Measurements from ENCODE around the gene OTOS. TPM values are rescaled to one million over a fixed set of nuclear protein-coding genes. Genes with fewer than 3 reads are reported as not detected.
A peak's percentile ranks its signal among the peaks of the same experiment; 100 is the strongest.

Gene OTOS
- total and polyA plus RNA-seq, 7 donors = not detected

DNA sequence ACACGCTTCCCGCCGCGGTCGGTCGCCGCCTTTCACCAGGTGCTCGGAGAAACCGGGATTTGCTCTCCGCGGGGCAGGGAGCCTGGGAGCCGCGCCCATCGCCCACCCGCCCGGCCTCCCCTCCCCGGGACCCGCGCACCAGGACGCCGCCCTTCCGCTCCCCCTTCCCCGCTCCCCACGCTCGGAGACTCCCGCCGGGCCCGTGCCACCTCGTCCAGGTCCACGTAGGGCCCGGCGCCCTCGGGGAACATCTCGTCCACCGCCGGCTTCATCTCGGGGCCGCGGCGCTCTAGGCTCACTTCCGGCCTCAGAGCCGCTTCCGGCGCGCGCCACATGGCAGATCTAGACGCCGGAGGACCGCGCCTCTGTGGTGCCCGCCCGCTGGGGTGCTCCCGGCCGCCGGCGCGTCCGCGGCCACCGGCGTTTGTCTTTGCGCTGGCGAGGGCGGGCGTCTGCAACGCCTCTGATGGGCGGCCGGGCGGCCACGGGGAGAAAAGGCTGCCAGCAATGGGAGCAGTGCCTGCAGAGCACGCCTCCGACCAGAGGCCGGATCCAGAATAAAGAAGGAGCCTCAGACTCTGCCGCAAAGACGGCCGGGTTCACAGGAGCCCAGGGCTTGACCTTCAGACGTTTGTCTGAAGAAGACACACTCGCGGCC, 4.3 kb downstream of the OTOS start, which contains the start of gene COPS9:
TSS of gene COPS9 (minus strand) at position 293 of the 658 bp plus-strand sequence. CDS start at position 272, 21 bp downstream.
- TF ChIP-seq, protein P1, sequence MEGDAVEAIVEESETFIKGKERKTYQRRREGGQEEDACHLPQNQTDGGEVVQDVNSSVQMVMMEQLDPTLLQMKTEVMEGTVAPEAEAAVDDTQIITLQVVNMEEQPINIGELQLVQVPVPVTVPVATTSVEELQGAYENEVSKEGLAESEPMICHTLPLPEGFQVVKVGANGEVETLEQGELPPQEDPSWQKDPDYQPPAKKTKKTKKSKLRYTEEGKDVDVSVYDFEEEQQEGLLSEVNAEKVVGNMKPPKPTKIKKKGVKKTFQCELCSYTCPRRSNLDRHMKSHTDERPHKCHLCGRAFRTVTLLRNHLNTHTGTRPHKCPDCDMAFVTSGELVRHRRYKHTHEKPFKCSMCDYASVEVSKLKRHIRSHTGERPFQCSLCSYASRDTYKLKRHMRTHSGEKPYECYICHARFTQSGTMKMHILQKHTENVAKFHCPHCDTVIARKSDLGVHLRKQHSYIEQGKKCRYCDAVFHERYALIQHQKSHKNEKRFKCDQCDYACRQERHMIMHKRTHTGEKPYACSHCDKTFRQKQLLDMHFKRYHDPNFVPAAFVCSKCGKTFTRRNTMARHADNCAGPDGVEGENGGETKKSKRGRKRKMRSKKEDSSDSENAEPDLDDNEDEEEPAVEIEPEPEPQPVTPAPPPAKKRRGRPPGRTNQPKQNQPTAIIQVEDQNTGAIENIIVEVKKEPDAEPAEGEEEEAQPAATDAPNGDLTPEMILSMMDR (IDR thresholded peaks at IDR 0.05) = no peak
- peak in 1 of 2 donors; percentile 30 for TF ChIP-seq POLR2A (IDR thresholded peaks at IDR 0.05)
- no peak for TF ChIP-seq EP300 (IDR thresholded peaks at IDR 0.05)
- peak; percentile 51 to 93 (median 76) for TF ChIP-seq POLR2AphosphoS5 (IDR thresholded peaks at IDR 0.05)
- Histone ChIP-seq H3K36me3 (peaks cover 0 to 27% (median 15%) of the 10 kb centered on the region in 4 donors), H3K4me3 (peak within 1 kb of the TSS; percentile 95 to 100 (median 99)), H3K9me3 (no peaks in the 10 kb centered on the region), H3K27me3 (no peaks in the 10 kb centered on the region), H3K27ac (peak within 1 kb of the TSS; percentile 78 to 88 (median 83)), H3K4me1 (peaks cover 0 to 21% (median 19%) of the 10 kb centered on the region in 4 donors)
- DNase-seq = peak; percentile 92
- intact Hi-C loops (cut with DNase I) = loop anchor here (5.0 kb wide), 1 partner anchor 301 kb away; the partner anchor contains the start of gene GPC1
- 0 to 1% methylated on average over 79 of the region's 79 CpGs for WGBS, 2 donors

DNA sequence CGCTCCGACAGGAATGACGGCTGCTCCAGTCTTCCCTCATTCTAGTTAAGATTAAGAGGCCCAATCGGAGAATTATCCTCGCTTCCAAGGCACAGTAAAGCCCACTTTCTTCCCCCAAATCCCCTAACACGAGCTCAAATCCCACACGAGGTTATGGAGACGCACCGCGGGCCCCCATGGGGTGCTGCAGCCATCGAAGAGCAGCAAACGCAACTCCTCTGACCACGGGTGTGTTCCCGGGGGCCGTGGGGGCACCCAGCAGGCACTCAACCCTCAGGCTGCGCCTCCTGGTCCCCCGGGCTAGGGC, 4.8 kb downstream of the OTOS start:
- peak overlapping the region; percentile 95 to 100 (median 99) for H3K4me3 ChIP-seq
- WGBS, 2 donors = 1% methylated on average over 17 of the region's 17 CpGs
- H3K9me3 ChIP-seq = no peaks in the 10 kb centered on the region
- no peaks in the 10 kb centered on the region for H3K27me3 ChIP-seq
- intact Hi-C loops (cut with DNase I) = loop anchor here (5.0 kb wide), 1 partner anchor 302 kb away; the partner anchor contains the start of gene GPC1
- TF ChIP-seq, protein P1 (IDR thresholded peaks at IDR 0.05) = no peak
- no peak for TF ChIP-seq EP300 (IDR thresholded peaks at IDR 0.05)
- no peak for TF ChIP-seq POLR2AphosphoS5 (IDR thresholded peaks at IDR 0.05)
- TF ChIP-seq POLR2A (IDR thresholded peaks at IDR 0.05) = no peak
- H3K27ac ChIP-seq = peak overlapping the region; percentile 78 to 88 (median 83)
- DNase-seq = no peak
- H3K36me3 ChIP-seq = peaks cover 0 to 32% (median 18%) of the 10 kb centered on the region in 4 donors
- peaks cover 0 to 21% (median 19%) of the 10 kb centered on the region in 4 donors for H3K4me1 ChIP-seq

DNA sequence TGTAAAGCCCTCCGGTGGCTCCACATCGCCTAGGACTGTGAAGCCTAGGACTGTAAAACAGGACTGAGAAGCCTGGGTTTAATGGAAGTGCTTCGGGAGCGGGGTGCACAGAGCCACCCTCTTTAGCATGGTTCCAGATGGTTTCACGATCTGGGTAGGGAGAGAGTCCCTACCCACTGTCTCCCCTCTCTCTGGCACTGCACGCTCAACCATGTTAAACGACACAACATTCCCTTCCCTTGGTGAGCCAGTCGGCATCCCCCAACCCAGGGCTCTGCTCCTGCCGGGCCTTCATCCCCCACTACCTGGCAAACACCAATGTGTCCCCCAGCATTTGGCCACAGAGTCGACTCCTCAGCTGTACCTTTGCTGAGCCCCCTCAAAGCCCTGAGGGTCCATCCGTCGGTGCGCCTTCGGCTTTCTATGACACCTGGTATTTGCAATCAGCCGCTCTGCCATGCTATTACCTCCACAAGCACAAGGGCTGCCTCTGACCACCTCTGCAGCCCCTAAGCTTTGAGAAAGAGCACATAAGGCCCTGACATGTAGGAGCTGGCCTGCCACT, 5.4 kb downstream of the OTOS start:
- intact Hi-C loops (cut with DNase I) = loop anchor here (5.0 kb wide), 1 partner anchor 302 kb away; the partner anchor contains the start of gene GPC1
- H3K4me1 ChIP-seq = peaks cover 0 to 21% (median 19%) of the 10 kb centered on the region in 4 donors
- H3K4me3 ChIP-seq = peak overlapping the region; percentile 95 to 100 (median 99)
- no peaks in the 10 kb centered on the region for H3K9me3 ChIP-seq
- no peak for DNase-seq
- peak overlapping the region in 3 of 4 donors; percentile 80 to 88 (median 86) for H3K27ac ChIP-seq
- peaks cover 0 to 38% (median 24%) of the 10 kb centered on the region in 4 donors for H3K36me3 ChIP-seq
- WGBS, 2 donors = 86 to 89% methylated on average over 15 of the region's 15 CpGs
- TF ChIP-seq POLR2AphosphoS5 (IDR thresholded peaks at IDR 0.05) (no peak), POLR2A (IDR thresholded peaks at IDR 0.05) (no peak), EP300 (IDR thresholded peaks at IDR 0.05) (no peak)
- TF ChIP-seq, protein P1 (IDR thresholded peaks at IDR 0.05) = no peak
- H3K27me3 ChIP-seq = no peaks in the 10 kb centered on the region

- H3K27ac ChIP-seq = no peak overlapping the region
- no peaks in the 10 kb centered on the region for H3K27me3 ChIP-seq
- 94 to 95% methylated on average over 6 of the region's 6 CpGs for WGBS, 2 donors
- H3K9me3 ChIP-seq = no peaks in the 10 kb centered on the region
- peaks cover 0 to 44% (median 29%) of the 10 kb centered on the region in 4 donors for H3K36me3 ChIP-seq
- intact Hi-C loops (cut with DNase I) = no loop called here
- TF ChIP-seq POLR2AphosphoS5 (IDR thresholded peaks at IDR 0.05) = no peak
- TF ChIP-seq, protein P1 (IDR thresholded peaks at IDR 0.05) = no peak
- no peak for TF ChIP-seq EP300 (IDR thresholded peaks at IDR 0.05)
- DNase-seq = no peak
- no peak overlapping the region for H3K4me3 ChIP-seq
- H3K4me1 ChIP-seq = peaks cover 0 to 21% (median 19%) of the 10 kb centered on the region in 4 donors
Observed at GRCh38 chr2:240134466-240134865, 6.0 kb downstream of the OTOS start.
